HG03354 (cell line): ENCODE results near the gene TMPRSS6.
"Not testable (repeated sequence)": the region's sequence is repeated elsewhere in the genome, so short reads cannot be mapped to it uniquely, and the experiment has no call there.

Experiments
- ATAC-seq: cut with Tn5 transposase; IDR thresholded peaks from one replicate; pipeline ENCODE4 v1.9.1; 2021; ENCODE audit warnings: mild to moderate bottlenecking; ENCODE audit not compliant: unreplicated experiment, poor library complexity, severe bottlenecking

TMPRSS6 gene

GRCh38 chr22:37071850-37072592 is 37.5 kb downstream of the TMPRSS6 start:
- ATAC-seq, result not testable (repeated sequence)

GRCh38 chr22:37070744-37071143 is 38.8 kb downstream of the TMPRSS6 start:
- ATAC-seq, result no peak

GRCh38 chr22:37070334-37070733 is 39.2 kb downstream of the TMPRSS6 start:
- ATAC-seq, result no peak

GRCh38 chr22:37069719-37070118 is 39.8 kb downstream of the TMPRSS6 start:
- ATAC-seq, result no peak

- no peak for ATAC-seq
These were observed 40.2 kb downstream of the TMPRSS6 start for GRCh38 chr22:37069319-37069718.

- no peak for ATAC-seq
These were observed 40.7 kb downstream of the TMPRSS6 start for GRCh38 chr22:37068859-37069258.

- ATAC-seq, result no peak
These were observed 42.1 kb downstream of the TMPRSS6 start for GRCh38 chr22:37067428-37067827.

- ATAC-seq, result no peak
These were observed 43.6 kb downstream of the TMPRSS6 start for GRCh38 chr22:37065961-37066360.

GRCh38 chr22:37065180-37065579 is 44.3 kb downstream of the TMPRSS6 start:
- no peak for ATAC-seq

GRCh38 chr22:37064553-37064952 is 45.0 kb downstream of the TMPRSS6 start:
- no peak for ATAC-seq

- no peak for ATAC-seq
These were observed 45.8 kb downstream of the TMPRSS6 start for GRCh38 chr22:37063431-37064420.

- ATAC-seq, result no peak
These were observed 46.7 kb downstream of the TMPRSS6 start for GRCh38 chr22:37062702-37063381.

- no peak for ATAC-seq
These were observed 47.2 kb downstream of the TMPRSS6 start for GRCh38 chr22:37062376-37062675.

- ATAC-seq, result no peak
These were observed 47.7 kb downstream of the TMPRSS6 start for GRCh38 chr22:37061611-37062375.

GRCh38 chr22:37060801-37061610 is 48.5 kb downstream of the TMPRSS6 start:
- ATAC-seq, result no peak

GRCh38 chr22:37059876-37060449 is 49.5 kb downstream of the TMPRSS6 start:
- no peak for ATAC-seq

GRCh38 chr22:37058917-37059701 is 50.4 kb downstream of the TMPRSS6 start:
- no peak for ATAC-seq
